ENCODE results near the gene IL22.
A peak's percentile ranks its signal among the peaks of the same experiment; 100 is the strongest.

IL22 gene

GRCh38 chr12:68264158-68264855 lies 10.9 kb upstream of the IL22 start:
- no peak for DNase-seq

DNA sequence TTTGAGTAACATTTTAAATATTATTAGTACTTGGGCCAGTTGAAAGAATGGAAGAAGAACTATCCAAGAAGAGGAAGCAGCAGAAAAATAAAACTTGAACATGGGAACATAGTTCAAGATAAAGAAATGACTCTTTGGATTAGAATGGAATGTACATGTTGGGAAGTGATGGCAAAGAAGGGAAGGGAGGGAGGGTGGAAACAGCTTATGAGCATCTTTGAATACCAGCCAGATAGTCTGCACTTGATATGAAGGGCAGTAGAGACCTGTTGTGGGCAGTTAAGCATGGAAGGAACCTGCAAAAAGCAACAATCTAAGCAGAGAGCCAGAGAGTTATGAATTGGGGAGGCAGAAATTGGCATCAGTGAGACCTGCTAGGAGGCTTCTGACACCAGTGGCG lies 10.0 kb upstream of the IL22 start:
- DNase-seq, result no peak

DNA sequence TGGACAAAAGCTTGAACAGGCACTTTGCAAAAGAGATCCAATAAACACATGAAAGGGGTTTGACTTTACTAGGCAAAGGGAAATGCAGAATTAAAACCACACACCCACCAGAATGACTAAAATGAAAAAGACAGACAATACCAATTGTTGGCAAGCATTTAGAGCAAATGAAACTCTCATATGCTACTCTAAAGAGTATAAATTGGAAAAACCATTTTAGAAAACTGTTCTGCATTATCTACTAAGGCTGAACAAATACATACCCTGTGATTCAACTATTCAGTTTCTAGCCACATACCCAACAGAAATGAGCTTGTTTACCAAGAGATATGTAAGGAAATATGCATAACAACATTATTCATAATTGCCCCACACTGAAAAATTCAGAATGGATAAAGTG lies 8.5 kb upstream of the IL22 start:
- DNase-seq, result no peak

GRCh38 chr12:68260153-68260552 lies 6.7 kb upstream of the IL22 start:
- DNase-seq, result no peak

DNA sequence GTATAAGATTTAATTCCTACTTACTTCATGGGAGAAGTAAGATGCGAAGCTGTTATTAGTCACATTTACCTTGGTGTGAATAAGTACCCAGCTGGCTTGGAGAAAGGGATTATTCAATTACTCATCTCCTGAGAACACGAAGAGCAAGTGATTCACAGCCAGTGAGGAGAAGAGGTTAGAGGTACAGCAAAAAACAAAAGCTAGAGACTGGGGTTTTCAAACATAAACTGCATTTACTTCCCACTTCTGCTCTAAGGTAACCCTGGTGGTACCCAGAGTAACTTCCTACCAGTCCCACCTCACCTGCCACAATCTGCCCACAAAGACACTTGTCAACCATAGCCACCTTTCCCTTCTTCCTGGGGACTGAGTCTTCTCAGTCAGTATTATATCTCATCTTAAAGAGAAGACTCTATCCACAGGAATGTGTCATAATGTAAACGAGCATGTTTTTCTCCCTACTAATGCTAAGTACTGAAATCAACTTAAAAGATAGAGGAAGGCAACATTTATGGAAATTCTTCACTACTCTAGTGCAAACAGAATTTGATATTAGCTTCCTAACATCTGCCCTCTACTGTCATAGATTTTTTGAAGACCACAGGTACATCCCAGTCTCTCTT lies 6.0 kb upstream of the IL22 start:
- peak; percentile 61 to 71 for DNase-seq

GRCh38 chr12:68252077-68252476 lies 1.3 kb downstream of the IL22 start:
- DNase-seq, result no peak

DNA sequence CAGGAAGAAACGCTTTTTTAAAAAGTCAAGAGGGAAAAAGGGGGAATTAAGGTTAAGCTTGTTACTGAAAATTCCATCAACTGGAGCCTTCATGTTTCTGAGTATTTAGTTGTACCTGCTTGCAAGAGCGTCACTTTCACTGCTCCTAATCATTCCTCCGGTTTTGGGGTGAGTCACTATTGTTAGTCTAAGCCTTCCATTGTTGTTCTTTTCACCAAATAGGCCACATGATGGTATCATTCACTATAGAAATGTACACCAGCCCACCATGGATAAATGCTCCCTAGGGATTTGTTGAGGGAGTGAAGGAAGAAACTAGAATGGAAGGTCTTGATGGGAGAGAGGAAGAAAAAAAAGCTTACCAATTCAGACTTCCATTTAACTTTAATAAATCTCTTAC lies 3.0 kb downstream of the IL22 start:
- no peak for DNase-seq

- DNase-seq, result no peak
These were observed 5.6 kb downstream of the IL22 start for GRCh38 chr12:68247785-68248184.

DNA sequence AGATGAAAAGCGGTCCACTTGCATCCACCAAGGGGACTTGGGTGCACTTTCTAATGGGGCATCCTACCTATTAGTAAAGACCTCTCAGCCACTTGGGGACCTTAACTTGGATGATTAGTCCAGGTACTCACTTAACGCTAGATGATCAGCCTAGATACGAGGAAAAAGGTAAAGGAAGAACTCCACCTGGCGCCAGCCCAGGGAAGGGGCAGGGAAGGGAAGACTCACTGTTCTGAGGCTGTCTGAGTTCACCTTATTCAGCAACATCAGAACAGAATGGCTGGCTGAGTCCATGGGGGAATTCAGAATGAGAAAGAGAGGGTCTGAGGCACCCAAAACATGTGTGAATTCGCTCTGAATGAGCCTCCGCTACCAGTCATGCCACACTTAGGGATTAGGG lies 7.1 kb downstream of the IL22 start:
- DNase-seq, result no peak

DNA sequence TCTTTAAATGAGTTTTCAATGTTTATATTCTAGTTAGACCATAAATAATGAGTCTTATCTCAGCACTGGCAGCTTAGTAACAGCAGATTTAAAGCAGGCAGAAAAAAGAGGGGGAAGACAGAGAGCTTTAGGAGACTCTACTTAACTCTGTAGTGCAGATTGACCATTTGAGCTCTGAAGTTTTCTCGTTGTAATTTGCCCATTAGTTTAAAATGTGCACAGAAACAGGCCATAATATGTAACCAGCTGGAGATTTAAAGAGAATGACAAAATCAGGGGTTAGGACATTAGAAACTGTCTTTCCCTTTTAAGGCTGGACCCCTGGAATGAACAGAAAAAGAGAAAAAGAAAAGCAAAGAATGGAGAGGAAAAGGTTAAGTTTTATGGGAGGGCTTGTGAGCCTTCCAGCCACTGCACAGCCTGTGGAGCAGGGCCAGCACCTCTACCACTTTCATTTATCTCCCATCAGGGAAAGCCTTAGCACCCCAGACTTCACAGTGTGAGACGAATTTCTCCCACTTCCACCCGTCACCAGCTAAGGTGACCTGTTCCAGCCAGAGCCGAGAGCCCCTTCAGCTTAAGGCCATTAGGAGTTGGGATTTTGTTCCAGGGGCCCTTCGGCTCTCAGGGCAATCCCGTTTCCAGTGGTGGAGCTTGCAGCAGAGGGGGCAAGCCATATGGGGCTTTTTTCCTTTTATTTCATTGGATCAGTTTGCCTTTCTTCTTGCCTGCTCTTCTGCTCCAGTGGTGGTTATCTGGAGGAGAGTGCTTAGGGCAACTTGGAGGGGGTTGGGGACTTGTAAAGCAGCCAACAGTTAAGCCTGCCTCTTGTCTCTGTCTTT lies 8.0 kb downstream of the IL22 start:
- no peak for DNase-seq

DNA sequence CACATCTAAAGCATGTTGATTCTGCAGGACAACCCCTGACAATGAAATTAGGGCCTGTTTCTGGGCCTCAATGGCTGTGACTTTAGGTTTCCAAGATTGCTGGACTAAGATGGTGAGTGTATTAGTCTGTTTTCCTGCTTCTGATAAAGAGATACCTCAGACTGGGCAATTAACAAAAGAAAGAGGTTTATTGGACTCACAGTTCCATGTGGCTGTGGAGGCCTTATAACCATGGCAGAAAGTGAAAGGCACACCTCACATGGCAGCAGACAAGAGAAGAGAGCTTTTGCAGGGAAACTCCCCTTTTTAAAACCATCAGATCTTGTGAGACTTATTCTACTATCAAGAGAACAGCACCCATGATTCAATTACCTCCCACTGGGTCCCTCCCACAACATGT lies 10.6 kb downstream of the IL22 start:
- DNase-seq, result no peak

- peak; percentile 51 to 65 for DNase-seq
These were observed 12.4 kb downstream of the IL22 start for GRCh38 chr12:68240975-68241374.

- no peak for DNase-seq
These were observed 13.3 kb downstream of the IL22 start for GRCh38 chr12:68240079-68240478.

DNA sequence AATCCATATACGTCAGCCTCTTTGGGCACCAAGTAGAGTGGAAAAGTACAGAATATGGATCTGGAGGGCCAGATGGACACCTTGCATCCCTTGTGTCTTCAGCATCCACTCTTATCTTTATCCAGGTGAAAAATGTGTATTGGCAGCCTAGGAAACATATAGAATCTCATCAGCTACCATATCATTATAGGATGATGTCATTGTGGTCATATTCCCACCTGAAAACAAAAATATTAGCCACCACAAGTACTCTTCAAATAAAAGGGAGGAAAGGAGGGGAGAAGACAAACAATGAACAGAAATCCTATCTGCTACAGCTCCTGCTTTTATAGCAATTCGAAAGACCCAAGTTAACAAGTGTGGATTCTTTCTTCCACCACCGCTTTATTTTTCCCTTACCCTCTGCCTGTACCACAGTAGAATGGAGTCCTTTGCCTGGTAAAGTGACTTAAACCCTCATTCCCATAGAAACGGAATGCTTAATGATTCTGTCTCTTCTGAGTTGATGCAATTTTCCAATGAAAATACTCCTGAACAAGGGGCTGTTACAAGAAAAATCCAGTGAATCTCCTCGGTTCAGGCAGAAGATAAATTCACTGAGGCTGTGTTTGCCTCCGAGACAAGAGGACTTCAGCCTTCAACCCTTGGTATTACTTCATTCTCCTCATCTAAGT lies 14.0 kb downstream of the IL22 start:
- no peak for DNase-seq

DNA sequence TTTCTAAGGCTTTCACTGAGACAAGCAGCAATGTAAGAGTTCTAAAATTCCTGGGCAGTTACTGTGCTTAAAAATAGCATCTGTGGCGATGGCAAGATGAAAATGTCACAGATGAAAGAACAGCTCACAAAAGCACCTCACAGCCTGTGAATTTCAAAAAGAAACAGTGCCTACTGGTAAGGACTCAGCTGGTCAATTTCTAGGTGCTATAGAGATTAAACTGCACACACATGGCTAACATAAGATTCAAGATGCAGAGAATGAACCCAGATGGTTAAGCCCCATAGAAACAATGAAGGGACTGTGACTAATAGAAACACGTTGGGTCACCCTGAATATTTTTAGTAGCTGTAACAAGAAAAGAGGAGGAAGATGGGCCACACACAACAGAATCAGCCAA lies 15.8 kb downstream of the IL22 start:
- no peak for DNase-seq

- no peak for DNase-seq
These were observed 16.3 kb downstream of the IL22 start for GRCh38 chr12:68237078-68237477.

DNA sequence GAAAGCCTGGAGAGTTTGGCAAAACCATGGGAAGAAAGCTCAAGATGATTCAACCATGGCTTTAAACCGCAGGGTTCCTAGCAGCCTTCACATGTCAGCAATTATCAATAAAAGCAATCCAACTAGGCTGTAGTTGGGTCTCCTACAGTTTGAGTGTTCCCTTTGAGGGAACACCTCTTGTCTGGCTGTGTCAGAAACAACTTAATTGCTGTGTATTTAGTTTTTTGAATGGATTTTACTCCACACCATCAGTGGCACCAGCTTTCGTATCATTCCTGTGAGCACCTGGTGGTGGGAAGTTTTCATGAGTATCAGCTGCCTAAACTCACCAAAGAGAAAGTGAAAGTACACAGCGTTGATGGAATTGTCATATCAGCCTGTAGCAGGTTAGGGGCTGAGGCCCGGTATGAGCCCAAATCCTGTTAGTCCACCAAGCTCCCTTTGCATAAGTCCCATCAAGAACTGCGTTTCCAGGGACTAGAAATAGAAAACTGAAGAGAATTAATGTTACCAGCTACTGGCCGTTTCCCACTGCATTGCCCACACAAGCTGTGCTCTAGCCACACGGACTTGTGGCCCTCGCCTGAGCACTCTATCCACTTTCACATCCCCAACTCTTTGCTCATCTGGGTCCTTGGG lies 16.9 kb downstream of the IL22 start:
- peak; percentile 42 to 49 for DNase-seq

GRCh38 chr12:68235576-68235975 lies 17.8 kb downstream of the IL22 start:
- no peak for DNase-seq

- no peak for DNase-seq
These were observed 19.3 kb downstream of the IL22 start for GRCh38 chr12:68234140-68234539.

DNA sequence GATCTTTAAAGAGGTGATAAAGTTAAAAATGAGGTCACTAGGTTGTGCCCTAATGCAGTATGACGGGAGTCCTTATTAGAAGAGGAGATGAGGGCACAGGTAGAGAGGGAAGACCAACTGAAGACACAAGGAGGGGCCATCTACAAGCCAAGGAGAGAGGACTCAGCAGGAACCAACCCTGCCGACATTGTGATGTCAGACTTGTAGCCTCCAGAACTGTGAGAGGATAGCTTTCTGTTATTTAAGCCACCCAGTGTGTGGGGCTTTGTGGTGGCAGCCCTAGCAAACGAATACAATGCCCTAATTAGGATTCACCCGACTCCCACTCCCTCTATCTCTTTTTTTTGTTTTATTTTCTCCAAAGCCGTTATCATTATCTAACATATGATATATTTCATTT lies 19.9 kb downstream of the IL22 start:
- no peak for DNase-seq

DNA sequence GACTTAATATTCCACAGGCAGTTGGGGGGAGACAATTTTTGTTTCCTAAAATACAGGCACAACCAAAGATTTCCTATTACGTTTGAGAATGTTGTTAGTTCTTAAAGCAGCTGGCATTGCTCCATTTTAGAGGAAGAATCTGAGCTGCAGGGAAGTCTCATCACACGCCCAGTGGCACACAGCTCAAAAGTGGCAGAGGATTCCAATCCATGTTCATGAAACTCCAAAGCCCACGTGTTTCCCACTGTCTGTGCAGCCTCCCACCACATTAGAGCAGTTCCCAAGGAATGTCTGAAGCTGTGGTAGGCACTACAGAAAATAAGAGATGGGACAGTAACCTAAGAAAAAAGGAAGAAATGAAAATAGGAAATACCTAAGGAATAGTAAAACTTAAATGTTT lies 21.7 kb downstream of the IL22 start:
- no peak for DNase-seq

DNA sequence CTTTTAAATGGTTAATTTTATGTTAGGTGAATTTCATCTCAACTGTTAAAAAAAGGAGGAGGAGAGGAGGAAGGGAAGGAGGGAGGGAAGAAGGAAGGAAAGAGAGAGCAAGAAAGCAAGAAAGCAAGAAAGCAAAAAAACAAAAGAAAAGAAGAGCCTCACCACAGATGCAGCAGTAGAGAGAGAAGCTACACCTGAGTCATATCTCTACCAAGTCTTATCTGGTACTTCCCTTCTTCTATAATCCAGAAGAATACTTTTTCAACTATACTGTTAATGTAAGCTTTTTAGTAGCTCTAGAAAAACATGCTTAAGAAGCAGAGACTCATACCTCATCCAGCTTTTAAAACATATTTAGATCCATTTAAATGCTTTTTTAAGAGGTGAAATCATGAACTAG lies 22.2 kb downstream of the IL22 start:
- DNase-seq, result no peak

DNA sequence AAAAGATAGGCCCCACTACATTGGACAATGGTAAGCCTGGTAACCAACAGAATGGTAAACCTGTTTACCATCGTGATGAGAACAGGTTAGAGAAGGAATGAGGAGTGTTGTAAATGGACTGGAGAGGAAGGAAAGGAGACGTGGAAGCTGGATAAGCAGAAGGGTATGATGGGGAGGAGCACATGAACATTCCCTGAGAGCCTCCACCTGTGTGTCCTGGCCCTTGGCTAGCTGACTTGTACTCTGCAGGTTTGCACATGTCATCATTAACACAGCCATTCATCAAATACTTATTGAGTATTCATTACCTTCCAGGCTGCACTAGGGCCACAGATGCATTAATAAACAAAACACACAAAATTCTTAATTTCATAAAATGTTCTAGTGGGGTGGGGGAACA lies 23.4 kb downstream of the IL22 start:
- no peak for DNase-seq
